Loucy (cell line): ENCODE measurements around the gene FRAS1.

Experiments
- EZH2phosphoT487 ChIP-seq: fragments of 200-600 bp; IDR thresholded peaks from 2 replicates; pipeline ENCODE4 v1.6.1; 2018; ENCODE audit warnings: antibody characterized with exemption, mild to moderate bottlenecking, moderate library complexity, borderline replicate concordance
- TF ChIP-seq, protein P1 (sequence below): fragments of 200-600 bp; sonication (generic); conservative IDR thresholded peaks from 2 replicates; pipeline ENCODE4 v1.5.1; 2014; ENCODE audit warnings: mild to moderate bottlenecking, antibody characterized with exemption, low read length

DNA sequence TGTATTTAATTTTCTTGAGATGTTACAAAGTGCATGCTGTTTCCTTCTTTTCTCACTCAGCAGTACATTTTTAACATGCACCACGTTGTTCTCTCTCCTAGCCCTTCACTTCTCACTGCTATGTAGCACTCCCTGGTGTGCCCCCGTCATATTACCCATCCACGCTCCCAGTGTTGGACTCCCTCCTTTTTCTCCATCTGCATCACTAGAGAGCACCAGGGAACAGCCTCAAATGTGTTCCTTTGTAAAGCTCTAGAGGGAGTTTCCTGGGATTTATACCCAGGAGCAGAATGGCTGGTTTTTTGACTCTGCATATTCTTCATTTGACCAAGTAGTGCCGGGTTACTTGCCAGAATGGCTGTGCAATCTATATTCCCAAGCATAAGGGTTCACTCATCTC is 254.2 kb downstream of the FRAS1 start:
- TF ChIP-seq, protein P1, sequence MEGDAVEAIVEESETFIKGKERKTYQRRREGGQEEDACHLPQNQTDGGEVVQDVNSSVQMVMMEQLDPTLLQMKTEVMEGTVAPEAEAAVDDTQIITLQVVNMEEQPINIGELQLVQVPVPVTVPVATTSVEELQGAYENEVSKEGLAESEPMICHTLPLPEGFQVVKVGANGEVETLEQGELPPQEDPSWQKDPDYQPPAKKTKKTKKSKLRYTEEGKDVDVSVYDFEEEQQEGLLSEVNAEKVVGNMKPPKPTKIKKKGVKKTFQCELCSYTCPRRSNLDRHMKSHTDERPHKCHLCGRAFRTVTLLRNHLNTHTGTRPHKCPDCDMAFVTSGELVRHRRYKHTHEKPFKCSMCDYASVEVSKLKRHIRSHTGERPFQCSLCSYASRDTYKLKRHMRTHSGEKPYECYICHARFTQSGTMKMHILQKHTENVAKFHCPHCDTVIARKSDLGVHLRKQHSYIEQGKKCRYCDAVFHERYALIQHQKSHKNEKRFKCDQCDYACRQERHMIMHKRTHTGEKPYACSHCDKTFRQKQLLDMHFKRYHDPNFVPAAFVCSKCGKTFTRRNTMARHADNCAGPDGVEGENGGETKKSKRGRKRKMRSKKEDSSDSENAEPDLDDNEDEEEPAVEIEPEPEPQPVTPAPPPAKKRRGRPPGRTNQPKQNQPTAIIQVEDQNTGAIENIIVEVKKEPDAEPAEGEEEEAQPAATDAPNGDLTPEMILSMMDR, result no peak
- no peak for TF ChIP-seq EZH2phosphoT487
